Muscle of leg (tissue), 11 donors: ENCODE results near the gene SOWAHA. TPM values are rescaled to one million over a fixed set of nuclear protein-coding genes. Genes with fewer than 3 reads are reported as not detected.

Source experiments
- DNase-seq: peaks from one replicate; pipeline ENCODE4 v3.0.0; 2013
- H3K27ac ChIP-seq: one replicate; pipeline ENCODE4 v1.5.1; 2013; ENCODE audit warnings: mild to moderate bottlenecking, low read length, control low read depth
- H3K27me3 ChIP-seq: one replicate; pipeline ENCODE4 v1.6.1; 2013; ENCODE audit warnings: low read length; ENCODE audit not compliant: control insufficient read depth, insufficient read depth
- H3K36me3 ChIP-seq: one replicate; pipeline ENCODE4 v1.6.1; 2013; ENCODE audit warnings: low read length; ENCODE audit not compliant: control insufficient read depth, insufficient read depth
- H3K4me1 ChIP-seq: one replicate; pipeline ENCODE4 v1.6.1; 2013; ENCODE audit warnings: low read length; ENCODE audit not compliant: control insufficient read depth, insufficient read depth
- H3K4me3 ChIP-seq: one replicate; pipeline ENCODE4 v1.5.1; 2013; ENCODE audit warnings: low read length, control low read depth
- H3K9me3 ChIP-seq: replicated peaks from 2 replicates; pipeline ENCODE4 v1.6.1; 2013; ENCODE audit warnings: low read depth, low read length; ENCODE audit not compliant: control insufficient read depth
- WGBS: methylation state at CpG from one replicate; pipeline ENCODE4 v1.1.5; 2013; ENCODE audit warnings: missing lambda C conversion rate; ENCODE audit not compliant: insufficient coverage; 5-methylcytosine and 5-hydroxymethylcytosine counted together
- polyA plus RNA-seq, 8 donors: library from polyadenylated mRNA; unstranded; fragments of 120-200 nt; gene quantifications; one replicate each; pipeline versions ENCODE4 v1.2.1 to v1.2.3, GENCODE V29; 2013; ENCODE audit warnings: inconsistent platforms in 1 of 8, low replicate concordance in 1 of 8; ENCODE audit not compliant: insufficient read length in 8 of 8, insufficient read depth in 1 of 8
- total RNA-seq: library from RNA; stranded (reverse); fragments of 120-200 nt; gene quantifications from one replicate; pipeline ENCODE4 v1.2.4, GENCODE V29; 2013

SOWAHA gene
- total and polyA plus RNA-seq, 9 donors = 0.04 to 2.5 (median 0.11) TPM; not detected in 1

GRCh38 chr5:132815454-132815853 lies 2.4 kb downstream of the SOWAHA start:
- H3K36me3 ChIP-seq = no peaks in the 10 kb centered on the region
- no peak for DNase-seq
- H3K4me1 ChIP-seq = peaks cover 13% of the 10 kb centered on the region
- no peak overlapping the region for H3K27ac ChIP-seq
- H3K9me3 ChIP-seq = no peaks in the 10 kb centered on the region
- H3K27me3 ChIP-seq = peaks cover 70% of the 10 kb centered on the region
- H3K4me3 ChIP-seq = no peak overlapping the region
- no CpG with 5 or more reads among the region's 1 CpG for WGBS

- H3K9me3 ChIP-seq = no peaks in the 10 kb centered on the region
- no peak overlapping the region for H3K27ac ChIP-seq
- no peaks in the 10 kb centered on the region for H3K36me3 ChIP-seq
- no peak for DNase-seq
- H3K4me3 ChIP-seq = no peak overlapping the region
- WGBS = no CpG with 5 or more reads among the region's 2 CpGs
- H3K27me3 ChIP-seq = peaks cover 67% of the 10 kb centered on the region
- H3K4me1 ChIP-seq = peaks cover 13% of the 10 kb centered on the region
Measured at GRCh38 chr5:132816083-132816482, 3.0 kb downstream of the SOWAHA start.

GRCh38 chr5:132816554-132816953 lies 3.5 kb downstream of the SOWAHA start:
- peaks cover 66% of the 10 kb centered on the region for H3K27me3 ChIP-seq

GRCh38 chr5:132817011-132817410 lies 3.9 kb downstream of the SOWAHA start:
- no CpG with 5 or more reads among the region's 1 CpG for WGBS
- no peak for DNase-seq
- peaks cover 64% of the 10 kb centered on the region for H3K27me3 ChIP-seq
- no peak overlapping the region for H3K4me3 ChIP-seq
- H3K4me1 ChIP-seq = peaks cover 16% of the 10 kb centered on the region
- H3K9me3 ChIP-seq = no peaks in the 10 kb centered on the region
- H3K27ac ChIP-seq = no peak overlapping the region
- H3K36me3 ChIP-seq = no peaks in the 10 kb centered on the region

More at GRCh38 chr5:132816554-132816953, 3.5 kb downstream of the SOWAHA start:
- H3K27ac ChIP-seq = no peak overlapping the region
- H3K4me1 ChIP-seq = peaks cover 13% of the 10 kb centered on the region
- DNase-seq = no peak
- H3K4me3 ChIP-seq = no peak overlapping the region
- no peaks in the 10 kb centered on the region for H3K9me3 ChIP-seq
- H3K36me3 ChIP-seq = no peaks in the 10 kb centered on the region

GRCh38 chr5:132819468-132819867 lies 6.4 kb downstream of the SOWAHA start:
- Histone ChIP-seq H3K27ac (no peak overlapping the region), H3K4me3 (no peak overlapping the region), H3K9me3 (no peaks in the 10 kb centered on the region), H3K27me3 (peaks cover 58% of the 10 kb centered on the region), H3K4me1 (peaks cover 21% of the 10 kb centered on the region), H3K36me3 (no peaks in the 10 kb centered on the region)
- no peak for DNase-seq
- WGBS = 15% methylated on average over 23 of the region's 26 CpGs

GRCh38 chr5:132820162-132820754 lies 7.2 kb downstream of the SOWAHA start:
- H3K4me1 ChIP-seq = peaks cover 23% of the 10 kb centered on the region
- H3K27ac ChIP-seq = no peak overlapping the region
- H3K27me3 ChIP-seq = peaks cover 58% of the 10 kb centered on the region
- no peak overlapping the region for H3K4me3 ChIP-seq
- 9% methylated on average over 9 of the region's 15 CpGs for WGBS
- H3K36me3 ChIP-seq = no peaks in the 10 kb centered on the region
- no peaks in the 10 kb centered on the region for H3K9me3 ChIP-seq
- peak; percentile 89 for DNase-seq

- WGBS = 80% methylated on average over 1 of the region's 3 CpGs
- H3K27me3 ChIP-seq = peaks cover 62% of the 10 kb centered on the region
- H3K36me3 ChIP-seq = no peaks in the 10 kb centered on the region
- DNase-seq = no peak
- H3K4me1 ChIP-seq = peaks cover 30% of the 10 kb centered on the region
- H3K9me3 ChIP-seq = no peaks in the 10 kb centered on the region
- H3K4me3 ChIP-seq = no peak overlapping the region
- H3K27ac ChIP-seq = no peak overlapping the region
Measured at GRCh38 chr5:132821350-132821749, 8.2 kb downstream of the SOWAHA start.

- no peaks in the 10 kb centered on the region for H3K36me3 ChIP-seq
- peaks cover 66% of the 10 kb centered on the region for H3K27me3 ChIP-seq
- no peak overlapping the region for H3K27ac ChIP-seq
- H3K4me1 ChIP-seq = peaks cover 32% of the 10 kb centered on the region
- H3K9me3 ChIP-seq = no peaks in the 10 kb centered on the region
- DNase-seq = no peak
- no peak overlapping the region for H3K4me3 ChIP-seq
- 100% methylated on average over 1 of the region's 1 CpG for WGBS
Measured at GRCh38 chr5:132821791-132822190, 8.7 kb downstream of the SOWAHA start.

- H3K27me3 ChIP-seq = peaks cover 72% of the 10 kb centered on the region
- no peaks in the 10 kb centered on the region for H3K9me3 ChIP-seq
- no peaks in the 10 kb centered on the region for H3K36me3 ChIP-seq
- peak overlapping the region; percentile 22 for H3K4me3 ChIP-seq
- peaks cover 32% of the 10 kb centered on the region for H3K4me1 ChIP-seq
- H3K27ac ChIP-seq = no peak overlapping the region
- DNase-seq = peak; percentile 64
- WGBS = 7% methylated on average over 63 of the region's 68 CpGs
Measured at GRCh38 chr5:132822650-132823480, 9.8 kb downstream of the SOWAHA start.

GRCh38 chr5:132823481-132824050 lies 10.5 kb downstream of the SOWAHA start:
- H3K27me3 ChIP-seq = peaks cover 73% of the 10 kb centered on the region
- peaks cover 32% of the 10 kb centered on the region for H3K4me1 ChIP-seq
- no peaks in the 10 kb centered on the region for H3K36me3 ChIP-seq
- H3K9me3 ChIP-seq = no peaks in the 10 kb centered on the region
- H3K27ac ChIP-seq = no peak overlapping the region
- H3K4me3 ChIP-seq = no peak overlapping the region
- DNase-seq = no peak
- WGBS = 60% methylated on average over 5 of the region's 7 CpGs
